ENCODE measurements around the gene SLC27A6. TPM values are rescaled to one million over a fixed set of nuclear protein-coding genes. Genes with fewer than 3 reads are reported as not detected.
A peak's percentile ranks its signal among the peaks of the same experiment; 100 is the strongest.

The SLC27A6 gene
- 1.7 TPM for polyA plus RNA-seq (2013, experiment 1 of 2)
- 1.9 TPM for polyA plus RNA-seq (2013, experiment 2 of 2)

DNA sequence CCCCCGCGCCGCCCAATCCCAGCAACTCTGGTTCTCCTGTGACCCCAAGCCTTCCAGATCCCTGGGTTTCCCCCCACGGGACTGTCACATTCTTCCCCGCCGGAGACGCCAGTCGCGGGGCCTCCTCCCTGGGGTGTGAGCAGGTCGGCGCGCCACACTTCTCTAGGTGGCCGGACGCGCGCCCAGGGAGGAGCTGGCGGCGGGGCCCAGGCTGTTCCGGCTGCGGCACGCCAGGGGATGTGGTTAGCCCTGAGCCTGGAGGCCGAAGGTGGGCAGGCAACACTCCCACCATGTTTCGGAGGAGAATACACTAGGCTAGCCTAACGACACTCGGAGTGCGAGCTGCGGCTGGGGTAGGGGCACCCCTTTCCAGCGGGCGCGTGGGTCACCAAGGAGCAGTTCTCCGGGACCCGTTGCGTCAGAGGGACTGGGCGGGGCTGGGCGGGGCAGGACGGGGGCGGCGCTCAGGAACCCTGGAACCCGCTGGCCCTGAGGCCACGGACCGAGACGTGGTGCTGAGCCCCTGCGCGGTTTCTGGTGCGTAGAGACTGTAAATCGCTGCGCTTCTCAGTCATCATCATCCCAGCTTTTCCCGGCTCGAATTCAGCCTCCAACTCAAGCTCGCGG is at the start of gene SLC27A6:
Gene SLC27A6, plus strand, starts transcription at position 478 of the 627 bp plus-strand sequence. CDS start 650 bp downstream, outside the sequence.
- Histone ChIP-seq H3K79me2 (ENCODE audit: control insufficient read depth, insufficient read depth, low read length) (no peaks in the 10 kb centered on the region), H3K27me3 (ENCODE audit: insufficient read depth, low read length, poor library complexity) (no peaks in the 10 kb centered on the region), H3K56ac (ENCODE audit: low read length) (peak within 1 kb of the TSS; percentile 98), H3K4me2 (ENCODE audit: low read length) (peak within 1 kb of the TSS; percentile 74), H2AK5ac (ENCODE audit: low read length) (no peak within 1 kb of the TSS), H2BK5ac (ENCODE audit: low read length) (no peak within 1 kb of the TSS), H3K9ac (ENCODE audit: low read length) (peak within 1 kb of the TSS; percentile 77), H2BK120ac (ENCODE audit: low read depth, low read length) (no peak within 1 kb of the TSS), H2BK15ac (replicated peaks; ENCODE audit: low read depth) (no peak within 1 kb of the TSS), H3K4me3 (ENCODE audit: low read length) (peak within 1 kb of the TSS; percentile 63), H3K79me1 (ENCODE audit: low read length) (no peaks in the 10 kb centered on the region), H3K4ac (ENCODE audit: low read depth, low read length) (no peak within 1 kb of the TSS), H3K36me3 (ENCODE audit: control insufficient read depth, insufficient read depth, low read length) (no peaks in the 10 kb centered on the region), H3K23ac (ENCODE audit: low read length) (no peak within 1 kb of the TSS), H4K8ac (ENCODE audit: low read depth, low read length) (no peak within 1 kb of the TSS), H3K27ac (ENCODE audit: low read depth, low read length) (no peak within 1 kb of the TSS), H4K5ac (ENCODE audit: low read length) (no peak within 1 kb of the TSS), H3K4me1 (ENCODE audit: control insufficient read depth, low read depth, low read length) (no peaks in the 10 kb centered on the region), H3K18ac (ENCODE audit: low read length) (no peak within 1 kb of the TSS)
- peak; percentile 75 for DNase-seq
- no CpG with 5 or more reads among the region's 51 CpGs for WGBS (ENCODE audit: extremely low coverage, insufficient coverage, low lambda C conversion rate)

GRCh38 chr5:128919542-128919941 is 45.7 kb upstream of the SLC27A6 start:
- Histone ChIP-seq H3K36me3 (ENCODE audit: control insufficient read depth, insufficient read depth, low read length) (no peaks in the 10 kb centered on the region), H3K79me2 (ENCODE audit: control insufficient read depth, insufficient read depth, low read length) (no peaks in the 10 kb centered on the region), H2BK120ac (ENCODE audit: low read depth, low read length) (no peak overlapping the region), H3K56ac (ENCODE audit: low read length) (no peak overlapping the region), H3K4ac (ENCODE audit: low read depth, low read length) (no peak overlapping the region), H3K4me2 (ENCODE audit: low read length) (no peak overlapping the region), H3K9ac (ENCODE audit: low read length) (no peak overlapping the region), H4K5ac (ENCODE audit: low read length) (no peak overlapping the region), H2AK5ac (ENCODE audit: low read length) (no peak overlapping the region), H3K23ac (ENCODE audit: low read length) (no peak overlapping the region), H4K8ac (ENCODE audit: low read depth, low read length) (no peak overlapping the region), H3K27ac (ENCODE audit: low read depth, low read length) (no peak overlapping the region), H3K4me3 (ENCODE audit: low read length) (no peak overlapping the region), H2BK15ac (replicated peaks; ENCODE audit: low read depth) (no peak overlapping the region), H3K27me3 (ENCODE audit: insufficient read depth, low read length, poor library complexity) (no peaks in the 10 kb centered on the region), H3K4me1 (ENCODE audit: control insufficient read depth, low read depth, low read length) (no peaks in the 10 kb centered on the region), H3K79me1 (ENCODE audit: low read length) (no peaks in the 10 kb centered on the region), H3K18ac (ENCODE audit: low read length) (no peak overlapping the region), H2BK5ac (ENCODE audit: low read length) (no peak overlapping the region)
- WGBS (ENCODE audit: extremely low coverage, insufficient coverage, low lambda C conversion rate) = no CpG with 5 or more reads among the region's 2 CpGs
- DNase-seq = no peak

- H2BK15ac ChIP-seq (replicated peaks; ENCODE audit: low read depth) = no peak overlapping the region
- no peak overlapping the region for H2BK5ac ChIP-seq (ENCODE audit: low read length)
- H3K56ac ChIP-seq (ENCODE audit: low read length) = no peak overlapping the region
- H3K36me3 ChIP-seq (ENCODE audit: control insufficient read depth, insufficient read depth, low read length) = no peaks in the 10 kb centered on the region
- WGBS (ENCODE audit: extremely low coverage, insufficient coverage, low lambda C conversion rate) = no CpG with 5 or more reads among the region's 2 CpGs
- H4K5ac ChIP-seq (ENCODE audit: low read length) = no peak overlapping the region
- no peak overlapping the region for H2AK5ac ChIP-seq (ENCODE audit: low read length)
- no peak overlapping the region for H3K4ac ChIP-seq (ENCODE audit: low read depth, low read length)
- no peak overlapping the region for H3K9ac ChIP-seq (ENCODE audit: low read length)
- no peak overlapping the region for H3K23ac ChIP-seq (ENCODE audit: low read length)
- H2BK120ac ChIP-seq (ENCODE audit: low read depth, low read length) = no peak overlapping the region
- H3K4me2 ChIP-seq (ENCODE audit: low read length) = no peak overlapping the region
- H3K18ac ChIP-seq (ENCODE audit: low read length) = no peak overlapping the region
- H3K27ac ChIP-seq (ENCODE audit: low read depth, low read length) = no peak overlapping the region
- no peaks in the 10 kb centered on the region for H3K4me1 ChIP-seq (ENCODE audit: control insufficient read depth, low read depth, low read length)
- no peaks in the 10 kb centered on the region for H3K27me3 ChIP-seq (ENCODE audit: insufficient read depth, low read length, poor library complexity)
- no peak for DNase-seq
- no peak overlapping the region for H3K4me3 ChIP-seq (ENCODE audit: low read length)
- H3K79me1 ChIP-seq (ENCODE audit: low read length) = no peaks in the 10 kb centered on the region
- no peak overlapping the region for H4K8ac ChIP-seq (ENCODE audit: low read depth, low read length)
- H3K79me2 ChIP-seq (ENCODE audit: control insufficient read depth, insufficient read depth, low read length) = no peaks in the 10 kb centered on the region
Measured at GRCh38 chr5:128920345-128921215, 44.7 kb upstream of the SLC27A6 start.

- H3K36me3 ChIP-seq (ENCODE audit: control insufficient read depth, insufficient read depth, low read length) = no peaks in the 10 kb centered on the region
- WGBS (ENCODE audit: extremely low coverage, insufficient coverage, low lambda C conversion rate) = no CpG with 5 or more reads among the region's 2 CpGs
- no peak overlapping the region for H2BK120ac ChIP-seq (ENCODE audit: low read depth, low read length)
- H4K8ac ChIP-seq (ENCODE audit: low read depth, low read length) = no peak overlapping the region
- H3K23ac ChIP-seq (ENCODE audit: low read length) = no peak overlapping the region
- H3K9ac ChIP-seq (ENCODE audit: low read length) = no peak overlapping the region
- H3K79me2 ChIP-seq (ENCODE audit: control insufficient read depth, insufficient read depth, low read length) = no peaks in the 10 kb centered on the region
- no peak overlapping the region for H3K4me2 ChIP-seq (ENCODE audit: low read length)
- H4K5ac ChIP-seq (ENCODE audit: low read length) = no peak overlapping the region
- H3K56ac ChIP-seq (ENCODE audit: low read length) = no peak overlapping the region
- H3K79me1 ChIP-seq (ENCODE audit: low read length) = no peaks in the 10 kb centered on the region
- no peak overlapping the region for H3K4ac ChIP-seq (ENCODE audit: low read depth, low read length)
- H3K27ac ChIP-seq (ENCODE audit: low read depth, low read length) = no peak overlapping the region
- no peak overlapping the region for H2AK5ac ChIP-seq (ENCODE audit: low read length)
- no peak overlapping the region for H3K4me3 ChIP-seq (ENCODE audit: low read length)
- DNase-seq = no peak
- H2BK15ac ChIP-seq (replicated peaks; ENCODE audit: low read depth) = no peak overlapping the region
- no peak overlapping the region for H3K18ac ChIP-seq (ENCODE audit: low read length)
- H3K4me1 ChIP-seq (ENCODE audit: control insufficient read depth, low read depth, low read length) = no peaks in the 10 kb centered on the region
- no peaks in the 10 kb centered on the region for H3K27me3 ChIP-seq (ENCODE audit: insufficient read depth, low read length, poor library complexity)
- H2BK5ac ChIP-seq (ENCODE audit: low read length) = no peak overlapping the region
Measured at GRCh38 chr5:128924299-128924698, 41.0 kb upstream of the SLC27A6 start.

GRCh38 chr5:128925973-128926372 is 39.3 kb upstream of the SLC27A6 start:
- H3K23ac ChIP-seq (ENCODE audit: low read length) = no peak overlapping the region
- H3K27me3 ChIP-seq (ENCODE audit: insufficient read depth, low read length, poor library complexity) = no peaks in the 10 kb centered on the region
- H2AK5ac ChIP-seq (ENCODE audit: low read length) = no peak overlapping the region
- no peak overlapping the region for H3K27ac ChIP-seq (ENCODE audit: low read depth, low read length)
- no peak overlapping the region for H3K18ac ChIP-seq (ENCODE audit: low read length)
- no peak overlapping the region for H2BK5ac ChIP-seq (ENCODE audit: low read length)
- no peaks in the 10 kb centered on the region for H3K4me1 ChIP-seq (ENCODE audit: control insufficient read depth, low read depth, low read length)
- no CpG with 5 or more reads among the region's 4 CpGs for WGBS (ENCODE audit: extremely low coverage, insufficient coverage, low lambda C conversion rate)
- H4K8ac ChIP-seq (ENCODE audit: low read depth, low read length) = no peak overlapping the region
- H3K9ac ChIP-seq (ENCODE audit: low read length) = no peak overlapping the region
- no peak overlapping the region for H3K4me3 ChIP-seq (ENCODE audit: low read length)
- no peak for DNase-seq
- no peak overlapping the region for H2BK120ac ChIP-seq (ENCODE audit: low read depth, low read length)
- no peak overlapping the region for H4K5ac ChIP-seq (ENCODE audit: low read length)
- no peak overlapping the region for H3K56ac ChIP-seq (ENCODE audit: low read length)
- H3K79me2 ChIP-seq (ENCODE audit: control insufficient read depth, insufficient read depth, low read length) = no peaks in the 10 kb centered on the region
- no peak overlapping the region for H3K4me2 ChIP-seq (ENCODE audit: low read length)
- H2BK15ac ChIP-seq (replicated peaks; ENCODE audit: low read depth) = no peak overlapping the region
- no peaks in the 10 kb centered on the region for H3K36me3 ChIP-seq (ENCODE audit: control insufficient read depth, insufficient read depth, low read length)
- H3K4ac ChIP-seq (ENCODE audit: low read depth, low read length) = no peak overlapping the region
- H3K79me1 ChIP-seq (ENCODE audit: low read length) = no peaks in the 10 kb centered on the region

Data from mesendoderm (in vitro differentiated cells).